ENCODE measurements around the gene PHLDA1.

- TF ChIP-seq CTCF (IDR thresholded peaks at IDR 0.05) = no peak
- no peak for TF ChIP-seq POLR2A (IDR thresholded peaks at IDR 0.05)
- TF ChIP-seq EP300 (IDR thresholded peaks at IDR 0.05) = no peak
Measured at GRCh38 chr12:76010732-76011458, 20.7 kb downstream of the PHLDA1 start.
